Measurements from ENCODE around the gene ANKRD9. TPM values are rescaled to one million over a fixed set of nuclear protein-coding genes. Genes with fewer than 3 reads are reported as not detected.

Gene ANKRD9
- total and polyA plus RNA-seq, 2 donors (not counting 1 experiment from before 2014, with no cell fraction given), result 2.7 to 22.0 TPM

GRCh38 chr14:102485693-102486512 is 23.7 kb downstream of the ANKRD9 start:
- no peak for DNase-seq (ENCODE audit: low read depth in 2 of 2)
- H3K27me3 ChIP-seq (ENCODE audit: control insufficient read depth, insufficient read depth, low read length), result no peaks in the 10 kb centered on the region
- H3K4me2 ChIP-seq (ENCODE audit: extremely low read depth, insufficient read depth, low read length), result no peak overlapping the region
- H3K79me2 ChIP-seq (ENCODE audit: control insufficient read depth, insufficient read depth, low read length), result no peaks in the 10 kb centered on the region
- no peaks in the 10 kb centered on the region for H3K9me3 ChIP-seq (ENCODE audit: control insufficient read depth, insufficient read depth, low read depth, low read length)
- no peaks in the 10 kb centered on the region for H3K36me3 ChIP-seq (ENCODE audit: control insufficient read depth, insufficient read depth, low read length)
- no peak for TF ChIP-seq EZH2 (IDR thresholded peaks at IDR 0.05; ENCODE audit: low read length, missing control alignments)
- no peak for TF ChIP-seq CTCF (conservative IDR thresholded peaks at IDR 0.05 in 1 of 2, IDR thresholded peaks at IDR 0.05 in 1 of 2; ENCODE audit: low read depth in 1 of 2, low read length in 2 of 2)
- H3K4me1 ChIP-seq (ENCODE audit: control insufficient read depth, extremely low read depth, insufficient read depth, low read length), result no peaks in the 10 kb centered on the region
- no peak overlapping the region for H3K27ac ChIP-seq (ENCODE audit: insufficient read depth, low read length)
- H3K4me3 ChIP-seq (replicated peaks in 1 of 4; ENCODE audit: control extremely low read depth in 1 of 4, insufficient read depth in 1 of 4, low read depth in 3 of 4, low read length in 4 of 4), result no peak overlapping the region
- H3K9ac ChIP-seq (ENCODE audit: insufficient read depth, low read length), result no peak overlapping the region
- no peaks in the 10 kb centered on the region for H4K20me1 ChIP-seq (ENCODE audit: control insufficient read depth, extremely low read depth, insufficient read depth, low read length)
- no peak overlapping the region for H2AFZ ChIP-seq (ENCODE audit: low read length)

- Histone ChIP-seq H3K4me1 (ENCODE audit: control insufficient read depth, extremely low read depth, insufficient read depth, low read length) (no peaks in the 10 kb centered on the region), H3K9ac (ENCODE audit: insufficient read depth, low read length) (no peak overlapping the region), H2AFZ (ENCODE audit: low read length) (no peak overlapping the region), H3K4me2 (ENCODE audit: extremely low read depth, insufficient read depth, low read length) (no peak overlapping the region), H3K27me3 (ENCODE audit: control insufficient read depth, insufficient read depth, low read length) (no peaks in the 10 kb centered on the region), H4K20me1 (ENCODE audit: control insufficient read depth, extremely low read depth, insufficient read depth, low read length) (no peaks in the 10 kb centered on the region), H3K27ac (ENCODE audit: insufficient read depth, low read length) (no peak overlapping the region), H3K79me2 (ENCODE audit: control insufficient read depth, insufficient read depth, low read length) (no peaks in the 10 kb centered on the region), H3K9me3 (ENCODE audit: control insufficient read depth, insufficient read depth, low read depth, low read length) (no peaks in the 10 kb centered on the region), H3K36me3 (ENCODE audit: control insufficient read depth, insufficient read depth, low read length) (no peaks in the 10 kb centered on the region), H3K4me3 (replicated peaks in 1 of 4; ENCODE audit: control extremely low read depth in 1 of 4, insufficient read depth in 1 of 4, low read depth in 3 of 4, low read length in 4 of 4) (no peak overlapping the region)
- no peak for DNase-seq (ENCODE audit: low read depth in 2 of 2)
- no peak for TF ChIP-seq CTCF (conservative IDR thresholded peaks at IDR 0.05 in 1 of 2, IDR thresholded peaks at IDR 0.05 in 1 of 2; ENCODE audit: low read depth in 1 of 2, low read length in 2 of 2)
- TF ChIP-seq EZH2 (IDR thresholded peaks at IDR 0.05; ENCODE audit: low read length, missing control alignments), result no peak
Measured at GRCh38 chr14:102484316-102484715, 25.3 kb downstream of the ANKRD9 start.

GRCh38 chr14:102481791-102482238 is 27.8 kb downstream of the ANKRD9 start:
- no peak for TF ChIP-seq EZH2 (IDR thresholded peaks at IDR 0.05; ENCODE audit: low read length, missing control alignments)
- no peak for TF ChIP-seq CTCF (conservative IDR thresholded peaks at IDR 0.05 in 1 of 2, IDR thresholded peaks at IDR 0.05 in 1 of 2; ENCODE audit: low read depth in 1 of 2, low read length in 2 of 2)
- peak in 1 of 2 donors; percentile 64 for DNase-seq (ENCODE audit: low read depth in 2 of 2)
- H3K4me2 ChIP-seq (ENCODE audit: extremely low read depth, insufficient read depth, low read length), result no peak overlapping the region

More at GRCh38 chr14:102481791-102482238, 27.8 kb downstream of the ANKRD9 start:
- no peaks in the 10 kb centered on the region for H3K36me3 ChIP-seq (ENCODE audit: control insufficient read depth, insufficient read depth, low read length)
- H3K9ac ChIP-seq (ENCODE audit: insufficient read depth, low read length), result no peak overlapping the region
- no peaks in the 10 kb centered on the region for H3K27me3 ChIP-seq (ENCODE audit: control insufficient read depth, insufficient read depth, low read length)
- H3K4me1 ChIP-seq (ENCODE audit: control insufficient read depth, extremely low read depth, insufficient read depth, low read length), result no peaks in the 10 kb centered on the region
- no peaks in the 10 kb centered on the region for H3K9me3 ChIP-seq (ENCODE audit: control insufficient read depth, insufficient read depth, low read depth, low read length)
- no peak overlapping the region for H3K27ac ChIP-seq (ENCODE audit: insufficient read depth, low read length)
- no peaks in the 10 kb centered on the region for H3K79me2 ChIP-seq (ENCODE audit: control insufficient read depth, insufficient read depth, low read length)
- no peak overlapping the region for H3K4me3 ChIP-seq (replicated peaks in 1 of 4; ENCODE audit: control extremely low read depth in 1 of 4, insufficient read depth in 1 of 4, low read depth in 3 of 4, low read length in 4 of 4)
- H2AFZ ChIP-seq (ENCODE audit: low read length), result no peak overlapping the region
- H4K20me1 ChIP-seq (ENCODE audit: control insufficient read depth, extremely low read depth, insufficient read depth, low read length), result no peaks in the 10 kb centered on the region

All from fibroblast of lung (primary cell).